ENCODE measurements around the gene NCR1. TPM values are rescaled to one million over a fixed set of nuclear protein-coding genes. Genes with fewer than 3 reads are reported as not detected.

NCR1 gene, protein sequence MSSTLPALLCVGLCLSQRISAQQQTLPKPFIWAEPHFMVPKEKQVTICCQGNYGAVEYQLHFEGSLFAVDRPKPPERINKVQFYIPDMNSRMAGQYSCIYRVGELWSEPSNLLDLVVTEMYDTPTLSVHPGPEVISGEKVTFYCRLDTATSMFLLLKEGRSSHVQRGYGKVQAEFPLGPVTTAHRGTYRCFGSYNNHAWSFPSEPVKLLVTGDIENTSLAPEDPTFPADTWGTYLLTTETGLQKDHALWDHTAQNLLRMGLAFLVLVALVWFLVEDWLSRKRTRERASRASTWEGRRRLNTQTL
- not detected in 2 replicates for total RNA-seq

DNA sequence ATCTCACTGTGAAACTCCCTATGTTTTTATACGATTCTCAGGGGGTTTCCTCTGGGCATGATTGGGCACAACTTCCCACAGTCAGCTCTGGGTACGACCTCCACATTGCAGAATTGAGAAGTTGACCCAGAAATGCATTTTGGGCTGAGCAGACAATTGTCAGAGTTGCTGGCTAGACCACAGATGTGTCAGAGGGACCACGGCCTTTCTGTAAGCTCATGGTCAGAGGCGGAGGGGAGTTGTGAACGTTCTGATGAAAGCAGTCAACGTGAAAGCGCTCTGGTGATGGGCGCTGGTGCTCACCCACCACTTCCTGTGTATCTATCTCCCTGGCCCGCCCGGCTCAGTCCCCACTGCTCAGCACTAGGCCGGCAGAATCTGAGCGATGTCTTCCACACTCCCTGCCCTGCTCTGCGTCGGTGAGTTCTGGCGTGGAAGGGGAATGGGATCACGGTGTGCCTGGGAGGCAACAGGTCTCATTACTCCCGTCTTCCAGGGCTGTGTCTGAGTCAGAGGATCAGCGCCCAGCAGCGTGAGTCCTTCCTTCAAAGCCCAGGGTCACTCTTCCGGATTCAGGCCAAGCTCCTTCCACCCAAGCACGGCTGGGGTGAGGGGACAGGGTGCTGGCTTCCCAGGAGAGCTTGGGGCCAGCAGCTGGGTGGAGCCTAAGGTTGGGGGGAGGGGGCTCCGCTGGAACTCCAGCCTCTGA lies at the start of gene NCR1:
TSS of gene NCR1 (plus strand) at position 346 of the 709 bp plus-strand sequence. CDS start at position 386, 40 bp downstream.

DNA sequence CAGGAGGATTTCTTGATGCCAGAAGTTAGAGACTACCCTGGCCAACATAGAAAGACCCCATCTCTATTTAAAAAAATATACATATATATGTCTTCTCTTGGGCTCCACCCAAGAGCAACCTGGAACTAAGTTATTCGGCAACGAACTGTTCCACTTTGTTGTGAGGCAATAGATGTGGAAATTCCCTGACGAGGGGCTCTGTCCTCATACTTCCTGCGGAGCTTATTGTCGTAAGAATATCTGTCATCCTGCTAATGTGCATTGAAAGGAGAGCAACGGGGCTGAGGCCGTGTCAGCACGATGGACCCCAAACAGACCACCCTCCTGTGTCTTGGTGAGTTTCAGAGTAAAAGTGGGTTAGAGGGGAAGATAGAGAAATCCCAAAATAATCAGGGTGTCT lies 32.0 kb upstream of the NCR1 start, which contains the start of gene FCAR:
TSS of gene FCAR (plus strand) at position 246 of the 400 bp plus-strand sequence. CDS start at position 301, 55 bp downstream.

DNA sequence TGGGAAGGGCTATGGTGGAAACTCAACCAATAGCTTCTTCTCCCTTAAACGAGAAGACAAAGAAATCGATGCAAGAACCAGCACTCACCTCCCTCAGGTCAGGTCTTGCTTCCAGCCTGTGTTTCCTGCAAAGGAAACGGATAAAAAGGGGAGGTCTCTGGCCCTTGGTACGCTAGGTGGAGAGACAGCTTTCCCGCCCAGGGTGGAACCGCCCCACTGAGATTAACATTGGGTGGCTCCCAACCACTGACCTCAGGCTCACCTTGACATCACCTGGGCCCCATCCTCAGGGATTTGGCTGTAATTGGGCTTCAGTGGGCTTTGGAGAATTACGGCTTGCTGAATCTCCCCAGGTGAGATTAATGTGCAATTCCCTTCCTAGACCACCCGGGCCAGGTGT lies 41.4 kb downstream of the NCR1 start, which contains the start of gene NLRP7:
TSS of gene NLRP7 (minus strand) at position 150 of the 400 bp plus-strand sequence.

Other genes with a start within 250 kb of the NCR1 start
- not detected in 2 replicates for gene LILRB4, start 243.2 kb upstream of the NCR1 start, total RNA-seq
- gene KIR3DL3, start 181.7 kb upstream of the NCR1 start, total RNA-seq = not detected in 2 replicates
- not detected in 2 replicates for gene KIR2DL3, start 167.6 kb upstream of the NCR1 start, total RNA-seq
- not detected in 2 replicates for gene KIR2DL1, start 136.4 kb upstream of the NCR1 start, total RNA-seq
- not detected in 2 replicates for gene KIR2DL4, start 102.5 kb upstream of the NCR1 start, total RNA-seq
- gene KIR3DL1, start 89.7 kb upstream of the NCR1 start, total RNA-seq = not detected in 2 replicates
- not detected in 2 replicates for gene KIR2DS4, start 73.5 kb upstream of the NCR1 start, total RNA-seq
- not detected in 2 replicates for gene KIR3DL2, start 55.7 kb upstream of the NCR1 start, total RNA-seq
- gene FCAR, start 31.9 kb upstream of the NCR1 start, total RNA-seq = not detected in 2 replicates
- under 0.01 TPM in 1 of 2 replicates, not detected in the other for gene NLRP7, start 41.4 kb downstream of the NCR1 start, total RNA-seq
- 10.3 and 16.2 TPM in 2 replicates for gene NLRP2, start 60.2 kb downstream of the NCR1 start, total RNA-seq
- gene GP6, start 132.1 kb downstream of the NCR1 start, total RNA-seq = 0.07 TPM in 1 of 2 replicates, not detected in the other
- 33.3 and 35.5 TPM in 2 replicates for gene RDH13, start 157.0 kb downstream of the NCR1 start, total RNA-seq
- 96.7 and 104 TPM in 2 replicates for gene EPS8L1, start 169.7 kb downstream of the NCR1 start, total RNA-seq
- gene PPP1R12C, start 211.5 kb downstream of the NCR1 start, total RNA-seq = 23.9 and 28.3 TPM in 2 replicates
- 23.2 and 27.6 TPM in 2 replicates for gene TNNT1, start 243.1 kb downstream of the NCR1 start, total RNA-seq

Measured in nasal cavity respiratory epithelium epithelial cell of viscerocranial mucosa (primary cell).